ENCODE data around the gene GIMAP1.

Gene GIMAP1

DNA sequence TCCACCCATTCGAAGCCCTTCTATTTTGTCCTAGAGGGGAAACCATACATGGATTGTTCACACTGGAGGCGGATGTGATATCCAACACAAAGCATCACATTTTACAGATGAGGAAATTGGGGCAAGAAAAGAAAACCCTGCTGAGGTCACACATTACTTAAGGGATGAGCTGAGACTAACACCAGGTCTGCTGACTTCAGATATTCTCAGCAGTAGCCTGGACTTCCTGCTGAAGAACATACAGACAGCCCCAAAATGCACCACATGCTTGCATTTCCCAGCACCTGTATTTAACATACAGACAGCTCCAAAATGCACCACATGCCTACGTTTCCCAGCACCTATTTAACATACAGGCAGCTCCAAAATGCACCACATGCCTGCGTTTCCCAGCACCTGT is 32.0 kb downstream of the GIMAP1 start:
- DNase-seq (ENCODE audit: low spot score): no peak

GRCh38 chr7:150751702-150752101 is 35.3 kb downstream of the GIMAP1 start:
- DNase-seq (ENCODE audit: low spot score): no peak

- no peak for DNase-seq (ENCODE audit: low spot score)
Observed at GRCh38 chr7:150753239-150753638, 36.8 kb downstream of the GIMAP1 start.

GRCh38 chr7:150753826-150754603 is 37.6 kb downstream of the GIMAP1 start:
- DNase-seq (ENCODE audit: low spot score): no peak

- DNase-seq (ENCODE audit: low spot score): no peak
Observed at GRCh38 chr7:150754951-150755350, 38.5 kb downstream of the GIMAP1 start.

- no peak for DNase-seq (ENCODE audit: low spot score)
Observed at GRCh38 chr7:150755473-150756099, 39.2 kb downstream of the GIMAP1 start.

DNA sequence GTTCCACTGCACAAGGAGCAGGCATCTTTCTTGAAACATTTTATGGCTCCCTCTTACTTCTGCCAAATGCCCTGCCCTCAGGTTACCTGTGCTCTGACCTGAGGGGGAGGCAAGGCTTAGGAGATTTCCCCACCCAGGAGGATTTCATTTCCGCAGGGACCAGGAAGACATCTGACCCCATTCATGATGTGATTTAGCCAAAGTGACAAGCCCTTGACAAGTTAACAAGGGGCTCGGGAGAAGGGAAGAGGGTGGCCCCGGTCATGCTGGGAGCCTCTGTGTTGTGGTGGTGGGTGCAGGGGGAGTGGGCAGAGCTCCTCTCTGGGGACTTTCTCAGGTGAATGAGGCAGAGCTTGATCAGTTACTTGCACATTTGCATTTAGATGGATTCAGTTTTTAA is 39.8 kb downstream of the GIMAP1 start:
- no peak for DNase-seq (ENCODE audit: low spot score)

DNA sequence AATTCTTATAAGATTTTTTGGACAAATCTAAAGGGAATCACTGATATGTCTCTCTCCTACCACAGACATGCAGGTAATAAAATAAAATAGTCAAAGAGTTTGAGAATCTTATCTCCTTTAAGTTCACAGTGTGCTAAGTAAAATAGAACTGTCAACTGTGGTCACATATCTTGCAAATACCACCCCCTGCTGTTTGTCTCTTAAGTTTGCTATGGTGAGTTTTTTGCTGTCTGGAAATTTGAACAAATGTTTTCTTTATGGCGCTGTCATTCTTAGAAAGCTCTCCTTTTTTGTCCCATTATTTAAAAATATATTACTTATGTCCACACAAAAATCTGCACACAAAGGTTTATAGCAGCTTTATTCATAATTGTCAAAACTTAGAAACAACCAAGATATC is 40.4 kb downstream of the GIMAP1 start:
- no peak for DNase-seq (ENCODE audit: low spot score)

DNA sequence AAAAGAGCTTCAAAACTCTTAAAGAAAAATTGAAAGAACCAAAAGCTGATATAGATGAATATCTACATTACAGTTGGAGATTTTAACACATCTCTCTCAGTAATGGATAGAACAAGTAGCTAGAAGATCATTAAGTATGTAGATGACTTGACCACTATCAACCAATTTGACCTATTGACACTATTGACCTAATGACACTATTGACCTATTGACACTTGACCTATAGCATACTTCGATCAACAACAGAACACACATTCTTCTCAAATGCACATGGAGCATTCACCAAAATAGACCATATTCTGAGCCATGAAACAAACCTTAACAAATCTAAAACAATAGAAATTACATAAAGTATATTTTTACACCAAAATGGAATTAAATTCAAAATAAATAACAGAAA is 43.1 kb downstream of the GIMAP1 start:
- no peak for DNase-seq (ENCODE audit: low spot score)

GRCh38 chr7:150766334-150766709 is 49.9 kb downstream of the GIMAP1 start:
- no peak for DNase-seq (ENCODE audit: low spot score)

GRCh38 chr7:150769768-150770167 is 53.4 kb downstream of the GIMAP1 start:
- no peak for DNase-seq (ENCODE audit: low spot score)
